ENCODE results near the gene MTMR12.
"Not testable (repeated sequence)": the region's sequence is repeated elsewhere in the genome, so short reads cannot be mapped to it uniquely, and the experiment has no call there.

MTMR12 gene

GRCh38 chr5:32230356-32231099 lies 82.2 kb downstream of the MTMR12 start:
- peak in 1 of 3 experiments; percentile 12 for DNase-seq

- no peak for DNase-seq
These were observed 83.2 kb downstream of the MTMR12 start for GRCh38 chr5:32229586-32229985.

DNA sequence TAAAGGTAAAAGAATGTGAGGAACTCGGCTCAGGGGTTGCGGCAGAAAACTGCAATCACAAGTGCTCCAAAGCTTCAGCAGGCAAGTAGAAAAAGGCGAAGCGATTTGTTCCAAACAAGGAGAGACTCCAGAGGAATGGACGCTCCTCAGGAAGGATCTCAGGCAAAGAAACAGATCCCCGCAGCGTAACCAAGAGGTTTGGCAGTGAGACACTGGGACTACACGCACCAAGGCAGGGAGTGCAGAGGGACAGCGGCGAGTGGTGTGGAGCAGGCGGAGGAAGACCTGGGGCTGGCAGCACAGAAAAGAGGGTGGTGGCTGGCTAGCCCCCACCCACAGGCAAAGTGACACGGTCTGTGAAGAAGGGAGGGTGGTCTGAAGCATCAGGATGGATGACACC lies 83.9 kb downstream of the MTMR12 start:
- DNase-seq = no peak

- no peak for DNase-seq
These were observed 87.3 kb downstream of the MTMR12 start for GRCh38 chr5:32225445-32225844.

- DNase-seq = no peak
These were observed 88.6 kb downstream of the MTMR12 start for GRCh38 chr5:32223972-32224609.

DNA sequence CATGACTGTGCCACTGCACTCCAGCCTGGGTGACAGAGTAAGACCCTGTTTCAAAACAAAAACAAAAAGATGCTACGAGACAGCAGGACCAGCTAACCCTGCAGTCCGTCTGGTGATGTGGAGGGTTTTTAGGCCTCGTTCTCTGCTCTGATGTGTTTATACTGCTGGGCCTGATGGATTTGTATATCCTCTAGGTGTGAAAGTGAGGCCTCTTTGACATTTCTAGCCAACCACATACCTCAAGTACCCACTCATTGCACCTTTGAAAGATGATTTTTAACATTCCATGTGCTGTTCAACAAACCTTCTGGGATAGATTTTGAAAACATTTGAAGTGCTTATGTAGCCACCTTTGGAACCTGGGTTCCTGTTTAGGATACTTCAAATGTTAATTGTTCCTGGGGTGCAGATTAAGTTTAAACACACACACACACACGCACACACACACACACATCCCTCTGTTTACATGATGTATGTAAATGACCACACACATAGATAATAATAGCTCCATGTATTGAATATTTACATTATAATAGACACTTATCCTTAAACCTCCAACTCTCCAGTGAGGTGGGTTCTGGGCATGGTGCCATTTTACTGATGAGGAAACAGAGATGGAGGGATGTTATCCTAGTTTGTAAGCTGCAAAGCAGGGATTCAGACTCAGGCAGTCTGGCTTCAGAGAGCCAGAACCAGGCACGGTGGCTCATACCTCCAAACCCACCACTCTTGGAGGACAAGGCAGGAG lies 89.8 kb downstream of the MTMR12 start:
- DNase-seq = peak in 2 of 3 experiments; percentile 12 to 40

GRCh38 chr5:32217886-32218396 lies 94.8 kb downstream of the MTMR12 start:
- peak in 2 of 3 experiments; percentile 20 to 25 for DNase-seq

DNA sequence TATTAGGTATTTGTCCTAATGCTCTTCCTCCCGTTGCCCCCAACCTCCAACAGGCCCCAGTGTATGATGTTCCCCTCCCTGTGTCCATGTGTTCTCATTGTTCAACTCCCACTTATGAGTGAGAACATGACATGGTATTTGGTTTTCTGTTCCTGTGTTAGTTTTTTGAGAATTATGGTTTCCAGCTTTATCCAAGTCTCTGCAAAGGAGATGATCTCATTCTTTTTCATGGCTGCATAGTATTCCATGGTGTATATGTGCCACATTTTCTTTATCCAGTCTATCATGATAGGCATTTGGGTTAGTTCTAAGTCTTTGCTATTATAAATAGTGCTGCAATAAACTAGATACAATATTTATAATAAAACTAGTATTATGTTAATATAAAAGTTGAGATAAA lies 98.4 kb downstream of the MTMR12 start:
- DNase-seq = not testable (repeated sequence)

- no peak for DNase-seq
These were observed 102.6 kb downstream of the MTMR12 start for GRCh38 chr5:32210151-32210550.

DNA sequence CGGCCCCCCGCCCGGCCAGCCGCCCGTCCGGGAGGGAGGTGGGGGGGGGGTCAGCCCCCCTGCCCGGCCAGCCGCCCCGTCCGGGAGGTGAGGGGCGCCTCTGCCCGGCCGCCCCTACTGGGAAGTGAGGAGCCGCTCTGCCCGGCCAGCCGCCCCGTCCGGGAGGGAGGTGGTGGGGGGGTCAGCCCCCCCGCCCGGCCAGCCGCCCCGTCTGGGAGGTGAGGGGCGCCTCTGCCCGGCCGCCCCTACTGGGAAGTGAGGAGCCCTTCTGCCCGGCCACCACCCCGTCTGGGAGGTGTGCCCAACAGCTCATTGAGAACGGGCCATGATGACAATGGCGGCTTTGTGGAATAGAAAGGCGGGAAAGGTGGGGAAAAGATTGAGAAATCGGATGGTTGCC lies 103.9 kb downstream of the MTMR12 start:
- not testable (repeated sequence) for DNase-seq

- no peak for DNase-seq
These were observed 105.4 kb downstream of the MTMR12 start for GRCh38 chr5:32207355-32207634.

DNA sequence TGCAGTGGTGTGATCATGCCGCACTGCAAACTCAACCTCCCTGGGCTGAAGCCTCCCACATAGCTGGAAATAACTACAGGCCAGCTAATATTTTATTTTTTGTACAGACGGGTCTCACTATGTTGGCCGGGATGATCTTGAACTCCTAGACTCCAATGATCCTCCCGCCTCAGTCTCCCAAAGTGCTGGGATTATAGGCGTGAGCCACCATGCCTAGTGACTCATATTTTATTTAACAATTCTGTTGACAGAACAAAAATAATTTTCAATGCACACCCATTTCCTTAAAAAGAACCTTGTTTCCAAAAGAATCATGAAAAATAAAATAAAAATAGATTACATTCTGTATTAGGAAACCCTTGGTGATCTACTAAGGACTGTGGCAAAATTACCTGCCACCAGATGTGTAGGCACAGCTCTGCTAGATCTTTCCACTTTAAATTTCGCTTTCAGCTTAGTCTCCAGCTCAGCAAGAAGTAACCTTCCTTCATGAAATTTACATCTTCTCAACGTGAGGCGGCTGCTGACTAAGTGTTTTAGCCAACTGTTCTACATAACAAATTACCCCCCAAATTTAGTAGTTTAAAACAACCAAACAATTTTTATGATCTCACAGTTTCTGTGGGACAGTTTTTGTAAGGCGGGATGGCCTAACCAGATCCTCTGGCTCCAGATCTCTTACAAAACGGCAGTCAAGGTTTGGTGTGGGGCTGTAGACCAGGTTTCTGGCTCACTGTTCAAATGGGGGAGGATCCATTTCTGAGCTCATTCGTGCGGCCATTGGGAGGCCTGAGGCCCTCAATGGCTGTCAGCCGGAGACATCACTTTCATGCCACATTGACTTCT lies 106.0 kb downstream of the MTMR12 start:
- no peak for DNase-seq

- no peak for DNase-seq
These were observed 106.7 kb downstream of the MTMR12 start for GRCh38 chr5:32206053-32206452.

GRCh38 chr5:32202394-32202793 lies 110.3 kb downstream of the MTMR12 start:
- no peak for DNase-seq

GRCh38 chr5:32201122-32201753 lies 111.5 kb downstream of the MTMR12 start:
- DNase-seq = no peak

GRCh38 chr5:32197032-32197431 lies 115.7 kb downstream of the MTMR12 start:
- no peak for DNase-seq

GRCh38 chr5:32195265-32195664 lies 117.5 kb downstream of the MTMR12 start:
- DNase-seq = peak in 1 of 3 experiments; percentile 18

DNA sequence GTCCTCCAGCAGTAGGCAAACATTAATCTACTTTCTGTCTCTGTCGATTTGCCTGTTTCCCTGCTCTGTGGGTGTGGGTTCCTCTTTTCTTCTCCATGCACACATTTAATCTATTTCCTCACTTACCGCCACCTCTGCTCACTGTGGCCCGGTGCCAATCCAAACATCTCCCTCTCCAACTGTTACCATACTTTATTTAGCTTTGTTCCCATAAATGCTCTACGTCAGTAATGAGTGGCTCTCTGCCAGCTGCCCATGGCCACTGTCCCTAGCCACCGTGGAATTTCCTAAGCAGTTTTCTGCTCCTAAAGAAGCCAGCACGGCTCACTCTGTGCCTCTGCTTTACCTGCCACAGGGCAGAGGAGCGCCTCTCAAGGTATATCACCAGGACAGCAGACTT lies 119.1 kb downstream of the MTMR12 start:
- peak; percentile 82 to 99 (median 92) for DNase-seq

GRCh38 chr5:32190095-32190494 lies 122.6 kb downstream of the MTMR12 start:
- no peak for DNase-seq

- no peak for DNase-seq
These were observed 125.1 kb downstream of the MTMR12 start for GRCh38 chr5:32187675-32188074.

DNA sequence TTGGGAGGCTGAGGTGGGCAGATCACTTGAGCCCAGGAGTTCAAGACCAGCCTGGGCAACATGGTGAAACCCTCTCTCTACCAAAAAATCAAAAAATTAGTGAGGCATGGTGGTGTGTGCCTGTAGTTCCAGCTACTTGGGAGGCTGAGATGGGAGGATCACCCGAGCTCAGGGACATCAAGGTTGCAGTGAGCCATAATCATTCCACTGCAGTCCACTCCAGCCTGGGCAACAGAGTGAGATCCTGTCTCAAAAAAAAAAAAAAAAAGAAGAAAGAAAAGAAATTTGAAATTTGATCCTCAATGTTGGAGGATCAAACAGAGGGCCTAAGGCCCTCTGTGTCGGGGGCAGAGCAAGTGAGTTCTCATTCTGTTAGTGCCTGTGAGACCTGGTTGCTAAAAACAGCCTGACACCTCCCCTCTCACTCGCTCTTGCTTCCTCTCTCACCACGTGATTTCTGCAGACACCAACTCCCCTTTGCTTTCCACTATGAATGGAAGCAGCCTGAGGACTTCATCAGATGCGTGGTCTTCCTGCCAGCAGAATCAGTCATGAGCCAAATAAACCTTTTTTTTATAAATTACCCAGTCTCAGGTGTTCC lies 130.2 kb downstream of the MTMR12 start:
- DNase-seq = no peak
